HepG2 (cell line): ENCODE measurements around the gene HES7. TPM values are rescaled to one million over a fixed set of nuclear protein-coding genes. Genes with fewer than 3 reads are reported as not detected.

Source experiments
- ATAC-seq: fragments of 200-7000 bp; cut with Tn5 transposase; 3 replicates; pipeline ENCODE4 v1.9.1; 2020; ENCODE audit warnings: mild to moderate bottlenecking, moderate library complexity
- BruUV-seq: library from RNA; stranded (reverse); fragments of 400-500 nt; replicated peaks from 2 replicates; lab custom pipeline; 2021; lab: Mats Ljungman, UMichigan
- CTCF ChIA-PET: fragments of 300-600 bp; formaldehyde crosslinking; extraction: SDS; loops from one replicate; lab custom pipeline; 2021; ENCODE audit warnings: low total read pairs, inconsistent platforms, low intra/inter-chr PET ratio; lab: Yijun Ruan, JAX
- POLR2A ChIA-PET: fragments of 350-600 bp; sonication (Branson Sonifier 250); formaldehyde crosslinking; loops from one replicate; lab custom pipeline; 2020; ENCODE audit warnings: antibody characterized with exemption, inconsistent platforms; lab: Yijun Ruan, JAX
- DNase-seq: peaks from one replicate; pipeline ENCODE4 v3.0.0-alpha.2; 2015; ENCODE audit warnings: low spot score
- FAIRE-seq: peaks from 3 replicates; lab custom pipeline; 2011; peaks lifted over from hg19 to GRCh38; lab: Jason Lieb, UNC
- H2AFZ ChIP-seq: one replicate; pipeline ENCODE4 v1.6.1; 2011; ENCODE audit warnings: low read length, inconsistent platforms
- H3K27ac ChIP-seq: fragments of 300-600 bp; 3 replicates; pipeline ENCODE4 v1.8.0; 2011; ENCODE audit warnings: mixed run types, mild to moderate bottlenecking, mixed read lengths, low read length, inconsistent platforms; ENCODE audit not compliant: insufficient read depth; ENCODE audit errors: extremely low read length
- H3K27me3 ChIP-seq, 2 experiments: fragments of 200-600 bp in 1 of 2; 2 replicates in 1 of 2; 3 replicates in 1 of 2; pipeline versions ENCODE4 v1.6.0 to v1.8.0; 2011; ENCODE audit warnings: low read length in 2 of 2, mild to moderate bottlenecking in 2 of 2, moderate library complexity in 2 of 2, inconsistent platforms in 1 of 2; ENCODE audit not compliant: insufficient read depth in 2 of 2, control insufficient read depth in 1 of 2
- H3K36me3 ChIP-seq, 2 experiments: fragments of 200-600 bp in 1 of 2; replicated peaks in 1 of 2; 2 replicates in 1 of 2; 3 replicates in 1 of 2; pipeline versions ENCODE4 v1.5.1 to v1.8.0; 2011; ENCODE audit warnings: low read length in 2 of 2, inconsistent platforms in 1 of 2; ENCODE audit not compliant: insufficient read depth in 2 of 2, control insufficient read depth in 1 of 2
- H3K4me1 ChIP-seq: 2 replicates; pipeline ENCODE4 v1.5.1; 2012; ENCODE audit warnings: low read length, inconsistent platforms; ENCODE audit not compliant: insufficient read depth
- H3K4me2 ChIP-seq: 2 replicates; pipeline ENCODE4 v1.6.0; 2011; ENCODE audit warnings: low read depth, low read length, inconsistent platforms
- H3K4me3 ChIP-seq, 3 experiments: fragments of 200-600 bp in 1 of 3; sonication (generic), shearing (Covaris generic) in 1 of 3; replicated peaks in 1 of 3; 2 replicates each; pipeline ENCODE4 v1.5.1; 2011 to 2016; ENCODE audit warnings: low read length in 3 of 3, inconsistent platforms in 2 of 3, low read depth in 2 of 3, mild to moderate bottlenecking in 2 of 3, control low read depth in 1 of 3, mixed read lengths in 1 of 3; ENCODE audit not compliant: insufficient read depth in 1 of 3
- H3K79me2 ChIP-seq: one replicate; pipeline ENCODE4 v1.6.1; 2011; ENCODE audit warnings: low read length, inconsistent platforms; ENCODE audit not compliant: insufficient read depth
- H3K9ac ChIP-seq: 2 replicates; pipeline ENCODE4 v1.6.0; 2011; ENCODE audit warnings: mild to moderate bottlenecking, low read depth, low read length, inconsistent platforms; ENCODE audit not compliant: insufficient read depth
- H3K9me3 ChIP-seq: 2 replicates; pipeline ENCODE4 v1.5.1; 2012; ENCODE audit warnings: mild to moderate bottlenecking, low read length
- H4K20me1 ChIP-seq: 2 replicates; pipeline ENCODE4 v1.6.0; 2011; ENCODE audit warnings: inconsistent platforms, mild to moderate bottlenecking, low read length, moderate library complexity; ENCODE audit not compliant: insufficient read depth
- ARID2 ChIP-seq: sonication (generic); formaldehyde crosslinking; IDR thresholded peaks from 2 replicates; pipeline ENCODE4 v1.8.1; 2022; ENCODE audit warnings: mild to moderate bottlenecking, missing genetic modification reagents, borderline replicate concordance
- KLF15 ChIP-seq: sonication (generic); formaldehyde crosslinking; IDR thresholded peaks from 2 replicates; pipeline ENCODE4 v1.8.1; 2023; ENCODE audit warnings: borderline replicate concordance, mild to moderate bottlenecking, inconsistent platforms, missing genetic modification reagents, mixed read lengths
- RBFOX2 ChIP-seq: fragments of 200-400 bp; formaldehyde crosslinking; IDR thresholded peaks from 2 replicates; pipeline ENCODE4 v1.6.1; 2017; ENCODE audit warnings: low read depth, mild to moderate bottlenecking, low read length
- SOX13 ChIP-seq, 3 experiments: fragments of 450-650 bp in 1 of 3; sonication (generic) in 1 of 3; formaldehyde crosslinking in 1 of 3; IDR thresholded peaks in 2 of 3; conservative IDR thresholded peaks in 1 of 3; 2 replicates each; pipeline versions ENCODE4 v1.5.0 to v1.6.1; 2016 to 2020; ENCODE audit warnings: antibody characterized with exemption in 1 of 3, mild to moderate bottlenecking in 1 of 3, missing compliant biosample characterization in 1 of 3, missing genetic modification reagents in 1 of 3, moderate library complexity in 1 of 3
- ZMYM2 ChIP-seq: sonication (generic); formaldehyde crosslinking; IDR thresholded peaks from 2 replicates; pipeline ENCODE4 v1.8.0; 2022; ENCODE audit warnings: mild to moderate bottlenecking, missing genetic modification reagents
- ZNF235 ChIP-seq: sonication (generic); formaldehyde crosslinking; IDR thresholded peaks from 2 replicates; pipeline ENCODE4 v1.8.1; 2023; ENCODE audit warnings: mild to moderate bottlenecking, missing genetic modification reagents, borderline replicate concordance
- ZSCAN30 ChIP-seq: sonication (generic); formaldehyde crosslinking; IDR thresholded peaks from 2 replicates; pipeline ENCODE4 v1.5.0; 2020; ENCODE audit warnings: mild to moderate bottlenecking, missing genetic modification reagents
- whole genome bisulfite sequencing: methylation state at CpG from one replicate; pipeline ENCODE4 v1.1.6; 2017; ENCODE audit warnings: low lambda C conversion rate; 5-methylcytosine and 5-hydroxymethylcytosine counted together
- in situ Hi-C: cut with HindIII; loops from 2 replicates; pipeline ENCODE4 v1.10.0; 2017; ENCODE audit warnings: low pct_unique_long_range_greater_than_20kb; ENCODE audit not compliant: extremely low pct_ligation_motif_present
- intact Hi-C: fragments of 100-400 bp; cut with micrococcal nuclease; formaldehyde crosslinking; loops from one replicate; pipeline ENCODE4 v1.10.0; 2022; ENCODE audit not compliant: unreplicated experiment
- polyA plus RNA-seq, 8 experiments: library from polyadenylated mRNA; depleted of rRNA in 3 of 8; stranded (reverse) in 7 of 8; unstranded in 1 of 8; fragments of >200 nt; fragmentation: Illumina TruSeq in 4 of 8; extraction: Trizol in 4 of 8; gene quantifications; 2 replicates each; pipeline versions ENCODE4 v1.2.1 to v1.2.3, GENCODE V29; 2011 to 2016; ENCODE audit warnings: low read depth in 4 of 8, missing spikeins in 1 of 8, mixed read lengths in 1 of 8; ENCODE audit not compliant: insufficient read depth in 1 of 8
- total RNA-seq, 5 experiments: library from RNA; depleted of rRNA; stranded (reverse); fragments of >200 nt; fragmentation: Illumina TruSeq; extraction: Trizol; gene quantifications; 2 replicates each; pipeline ENCODE4 v1.2.3, GENCODE V29; 2016; ENCODE audit warnings: low read depth in 1 of 5
- TF ChIP-seq, protein P1 (sequence below): sonication (generic); formaldehyde crosslinking; IDR thresholded peaks from 2 replicates; pipeline ENCODE4 v1.4.0; 2020; ENCODE audit warnings: missing genetic modification reagents
- TF ChIP-seq, protein P2 (sequence below): sonication (generic); formaldehyde crosslinking; IDR thresholded peaks from 2 replicates; pipeline ENCODE4 v1.8.1; 2023; ENCODE audit warnings: missing genetic modification reagents, inconsistent platforms, borderline replicate concordance

The HES7 gene
- total and polyA plus RNA-seq, 2 of the 13 experiments (the other 11 are each of a cell fraction or from before 2014, with no cell fraction given): not detected

DNA sequence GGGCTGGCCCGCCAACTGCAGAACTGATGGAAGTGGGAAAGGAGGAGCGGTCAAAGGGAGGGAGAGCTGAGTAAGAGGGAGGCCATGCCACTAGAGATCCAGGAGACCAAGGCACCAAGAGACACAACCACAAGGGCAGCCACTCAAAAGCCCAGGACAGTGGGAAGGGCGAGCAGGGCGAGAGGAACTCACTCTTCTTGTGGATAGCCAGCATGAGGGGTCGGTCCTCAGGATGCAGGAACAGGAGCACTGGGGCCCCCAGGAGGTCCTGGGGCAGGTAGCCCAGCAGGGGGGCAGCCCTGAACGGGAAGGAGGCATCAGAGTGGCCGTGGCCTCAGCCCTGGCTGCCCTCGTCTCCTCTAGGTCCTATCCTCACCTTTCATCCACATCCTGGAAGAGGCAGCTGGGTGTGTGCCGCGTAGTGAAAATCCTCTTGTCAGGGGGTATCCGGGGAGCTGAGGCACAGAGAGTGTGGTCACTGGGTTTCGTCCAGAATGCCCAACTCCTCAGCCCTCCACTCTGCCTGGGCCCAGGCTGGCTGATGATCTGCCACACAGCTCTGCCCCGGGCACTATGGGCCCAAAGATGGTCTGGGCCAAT is 24.0 kb upstream of the HES7 start:
- DNase-seq (no peak), ATAC-seq (no peak), FAIRE-seq (no peak)
- CTCF ChIA-PET: no interaction called here
- peaks cover 16 to 41% of the 10 kb centered on the region in 2 experiments; a peak in 4 of 5 replicates for H3K36me3 ChIP-seq
- no peaks in the 10 kb centered on the region for H3K9me3 ChIP-seq
- peaks cover 4% of the 10 kb centered on the region for H3K79me2 ChIP-seq
- H2AFZ ChIP-seq: no peak overlapping the region
- TF ChIP-seq ZMYM2 (CRISPR knock-in tag): no peak
- H3K4me2 ChIP-seq: no peak overlapping the region
- H3K27me3 ChIP-seq: no peaks in the 10 kb centered on the region
- BruUV-seq: no TSS peak
- no peak overlapping the region for H3K4me3 ChIP-seq
- POLR2A ChIA-PET: interaction anchor here (1.8 kb wide), 1 partner anchor 25 kb away, joined by 4 read pairs; no protein-coding TSS in a partner anchor
- WGBS: 92% methylated on average over 9 of the region's 13 CpGs
- H4K20me1 ChIP-seq: no peaks in the 10 kb centered on the region
- no peak overlapping the region for H3K9ac ChIP-seq
- intact Hi-C loops: loop anchor here (5.0 kb wide), 1 partner anchor 474 kb away; no protein-coding TSS in a partner anchor
- H3K27ac ChIP-seq: no peak overlapping the region
- in situ Hi-C loops: no loop called here
- H3K4me1 ChIP-seq: peaks cover 17% of the 10 kb centered on the region

DNA sequence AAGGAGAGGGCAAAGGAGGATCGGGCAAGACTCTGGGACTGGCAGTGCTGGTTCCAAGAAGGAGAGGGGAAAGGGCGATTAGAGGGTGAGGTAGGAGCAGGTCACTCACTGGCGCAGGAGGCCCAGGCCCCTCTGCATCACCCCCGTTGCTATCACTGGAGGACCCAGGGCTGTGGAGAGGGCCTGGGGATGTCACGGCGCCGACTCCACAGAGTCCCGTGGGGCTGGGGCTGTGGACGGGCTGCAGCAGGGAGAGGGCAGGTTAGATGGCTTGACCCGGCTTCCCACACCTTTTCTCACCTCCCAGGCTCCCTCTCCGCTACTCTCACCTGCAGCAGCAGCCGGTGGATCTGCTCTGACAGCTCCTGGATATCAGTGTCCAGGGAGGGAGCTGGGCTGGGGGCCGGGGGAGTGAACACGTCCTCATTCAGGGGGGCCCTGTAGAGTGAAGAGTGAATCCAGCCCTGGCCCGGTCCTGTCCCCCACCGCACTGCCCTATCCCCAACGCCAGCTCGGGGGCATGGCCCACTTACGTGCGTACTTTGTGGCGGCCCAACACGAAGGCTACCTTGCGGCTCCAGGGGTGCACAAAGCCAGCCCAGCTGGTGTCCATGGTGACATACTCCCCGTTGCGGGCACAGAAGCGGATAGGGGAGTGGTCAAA is 23.4 kb upstream of the HES7 start:
- Histone ChIP-seq H3K4me2 (no peak overlapping the region), H3K4me3 (no peak overlapping the region), H3K4me1 (peaks cover 11% of the 10 kb centered on the region; the same call in 1 of the 2 replicates), H2AFZ (no peak overlapping the region), H3K9me3 (no peaks in the 10 kb centered on the region), H3K27me3 (no peaks in the 10 kb centered on the region), H3K9ac (no peak overlapping the region), H3K79me2 (no peaks in the 10 kb centered on the region), H3K27ac (no peak overlapping the region), H3K36me3 (peaks cover 16 to 43% of the 10 kb centered on the region in 2 experiments; a peak in 4 of 5 replicates), H4K20me1 (no peaks in the 10 kb centered on the region)
- in situ Hi-C loops (no loop called here), intact Hi-C loops (loop anchor here (5.0 kb wide), 1 partner anchor 475 kb away; no protein-coding TSS in a partner anchor)
- no TSS peak for BruUV-seq
- ChIA-PET POLR2A (interaction anchor here (1.8 kb wide), 1 partner anchor 26 kb away, joined by 4 read pairs; no protein-coding TSS in a partner anchor), CTCF (no interaction called here)
- no peak for FAIRE-seq
- WGBS: 98% methylated on average over 17 of the region's 26 CpGs
- no peak for DNase-seq
- ATAC-seq: no peak
- TF ChIP-seq, protein P1, sequence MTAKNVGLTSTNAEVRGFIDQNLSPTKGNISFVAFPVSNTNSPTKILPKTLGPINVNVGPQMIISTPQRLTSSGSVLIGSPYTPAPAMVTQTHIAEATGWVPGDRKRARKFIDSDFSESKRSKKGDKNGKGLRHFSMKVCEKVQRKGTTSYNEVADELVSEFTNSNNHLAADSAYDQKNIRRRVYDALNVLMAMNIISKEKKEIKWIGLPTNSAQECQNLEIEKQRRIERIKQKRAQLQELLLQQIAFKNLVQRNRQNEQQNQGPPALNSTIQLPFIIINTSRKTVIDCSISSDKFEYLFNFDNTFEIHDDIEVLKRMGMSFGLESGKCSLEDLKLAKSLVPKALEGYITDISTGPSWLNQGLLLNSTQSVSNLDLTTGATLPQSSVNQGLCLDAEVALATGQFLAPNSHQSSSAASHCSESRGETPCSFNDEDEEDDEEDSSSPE (CRISPR knock-in tag): no peak
- TF ChIP-seq, protein P2, sequence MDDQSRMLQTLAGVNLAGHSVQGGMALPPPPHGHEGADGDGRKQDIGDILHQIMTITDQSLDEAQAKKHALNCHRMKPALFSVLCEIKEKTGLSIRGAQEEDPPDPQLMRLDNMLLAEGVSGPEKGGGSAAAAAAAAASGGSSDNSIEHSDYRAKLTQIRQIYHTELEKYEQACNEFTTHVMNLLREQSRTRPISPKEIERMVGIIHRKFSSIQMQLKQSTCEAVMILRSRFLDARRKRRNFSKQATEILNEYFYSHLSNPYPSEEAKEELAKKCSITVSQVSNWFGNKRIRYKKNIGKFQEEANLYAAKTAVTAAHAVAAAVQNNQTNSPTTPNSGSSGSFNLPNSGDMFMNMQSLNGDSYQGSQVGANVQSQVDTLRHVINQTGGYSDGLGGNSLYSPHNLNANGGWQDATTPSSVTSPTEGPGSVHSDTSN (CRISPR knock-in tag): no peak
- TF ChIP-seq ZSCAN30 (no peak), KLF15 (no peak), RBFOX2 (no peak), ARID2 (no peak), ZNF235 (CRISPR knock-in tag) (no peak), SOX13 (IDR thresholded peaks at IDR 0.05) (no peak), SOX13 (CRISPR knock-in tag; conservative IDR thresholded peaks at IDR 0.05 in 1 of 2, IDR thresholded peaks at IDR 0.05 in 1 of 2) (no peak)
